NB4 (cell line): Measurements from ENCODE around the gene PDE8B.

ENCODE experiments used
- MAX ChIP-seq: IDR thresholded peaks from 2 replicates; pipeline ENCODE4 v1.6.1; 2011; ENCODE audit warnings: low read depth, low read length
- POLR2A ChIP-seq: IDR thresholded peaks from 2 replicates; pipeline ENCODE4 v1.6.1; 2011; ENCODE audit warnings: mild to moderate bottlenecking; ENCODE audit not compliant: insufficient read length; ENCODE audit errors: extremely low read depth

DNA sequence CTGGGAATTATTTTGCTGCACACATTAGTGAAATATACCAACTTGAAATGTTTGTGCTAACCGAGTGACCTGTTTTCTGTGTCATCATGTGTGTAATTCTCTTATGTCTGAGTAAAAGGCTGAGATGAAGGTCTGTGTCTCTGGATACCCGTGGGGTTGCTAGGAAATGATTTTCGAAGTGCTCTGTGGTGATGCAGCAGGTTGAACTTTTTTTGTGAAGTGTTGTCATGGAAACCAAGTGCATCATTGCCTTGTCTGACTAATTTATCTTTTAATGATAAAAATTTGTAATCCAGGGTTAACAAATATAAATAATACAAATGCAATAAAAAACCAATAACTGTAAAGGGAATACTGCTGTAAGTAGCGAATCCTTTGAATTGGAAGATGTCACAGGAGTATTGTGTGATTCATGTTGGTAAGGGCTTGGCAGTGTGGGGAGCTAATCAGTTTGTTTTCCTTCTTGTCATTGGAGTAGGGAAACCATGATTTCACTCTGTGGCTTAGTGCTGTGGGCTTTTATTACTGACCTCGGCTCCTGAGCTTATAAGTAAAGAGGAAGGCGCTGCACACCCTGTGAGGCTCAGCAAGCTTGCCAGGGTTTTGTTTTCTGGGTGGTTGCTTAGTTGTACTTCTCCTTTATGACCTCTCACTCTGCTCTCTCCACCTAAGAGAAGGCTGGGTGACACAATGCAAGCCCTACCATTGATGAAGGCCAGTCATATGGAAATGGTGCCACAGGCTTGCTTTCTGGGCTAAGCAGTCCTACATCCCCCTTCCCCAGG lies 22.3 kb downstream of the PDE8B start:
- TF ChIP-seq POLR2A: no peak
- TF ChIP-seq MAX: no peak
